Fibroblast of skin of scalp (primary cell): ENCODE measurements around the gene ZNF101.

ENCODE experiments used
- DNase-seq: peaks from one replicate; pipeline ENCODE4 v3.0.0-alpha.2; 2013

ZNF101 gene

GRCh38 chr19:19711934-19712828 is 43.5 kb downstream of the ZNF101 start:
- DNase-seq: no peak

DNA sequence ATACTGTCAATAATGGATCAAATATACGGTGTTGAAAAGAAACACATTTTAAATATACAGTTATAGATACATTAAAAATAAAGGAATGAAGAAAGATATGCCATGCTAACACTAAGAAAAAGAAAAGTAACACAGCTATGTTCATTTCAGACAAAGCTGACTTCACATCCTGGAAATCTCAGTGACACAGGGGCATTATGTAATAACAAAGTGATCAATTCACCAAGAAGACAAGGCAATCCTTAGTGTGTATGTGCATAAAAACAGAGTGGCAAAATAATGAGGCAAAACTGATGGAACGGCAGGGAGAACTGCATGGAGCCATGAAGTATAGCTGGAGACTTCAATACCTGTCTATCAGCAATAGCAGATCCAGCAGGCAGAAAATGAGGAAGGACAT is 51.2 kb downstream of the ZNF101 start:
- DNase-seq: no peak

- DNase-seq: no peak
Measured at GRCh38 chr19:19721896-19722295, 53.3 kb downstream of the ZNF101 start.

DNA sequence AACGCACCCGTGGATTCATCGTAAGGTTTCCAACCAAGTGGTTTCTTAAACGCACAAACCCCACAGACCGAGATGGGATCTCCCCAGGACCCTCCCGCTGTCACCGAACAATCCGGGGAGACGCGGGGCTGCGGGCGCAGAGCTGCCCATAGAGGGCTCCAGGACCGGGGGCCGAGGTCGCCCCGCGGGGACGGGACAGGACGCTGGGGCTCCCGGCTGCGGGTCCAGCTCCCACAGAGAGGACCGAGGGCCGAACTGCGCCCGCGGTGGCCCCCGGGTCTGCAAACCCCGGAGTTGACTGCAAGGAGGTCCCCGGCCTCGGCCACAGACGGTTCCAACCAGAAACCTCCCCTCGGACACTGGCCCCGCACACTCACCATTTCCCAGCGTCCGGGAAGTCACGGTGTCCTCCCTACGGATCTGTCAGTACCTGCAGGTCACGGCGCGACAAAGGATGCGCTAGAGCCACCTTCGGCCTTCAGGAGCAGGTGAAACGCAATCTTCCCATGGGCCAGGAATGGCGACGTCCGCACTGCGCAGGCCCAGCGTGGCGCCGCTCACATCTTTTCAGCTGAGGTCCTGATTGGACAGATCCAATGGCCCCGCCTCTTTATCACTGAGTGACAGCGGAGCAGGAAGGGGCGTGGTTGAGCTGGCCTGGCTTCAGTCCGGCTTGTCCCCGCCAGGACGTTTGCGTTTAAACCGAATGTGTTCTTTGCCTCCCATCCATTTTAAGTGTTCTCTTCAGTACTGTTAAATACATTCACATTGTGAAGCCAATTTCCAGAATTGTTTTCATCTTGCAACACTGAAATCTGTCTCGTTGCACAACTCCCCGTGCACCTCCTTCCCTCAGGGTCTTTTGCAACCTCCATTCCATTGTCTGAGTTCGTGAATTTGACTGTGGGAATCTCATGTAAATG is 64.2 kb downstream of the ZNF101 start, which contains the start of gene ZNF14:
Gene ZNF14, minus strand, starts transcription at position 534 of the 923 bp plus-strand sequence. Its CDS starts 154 bp downstream, at position 380.
- DNase-seq: peak; percentile 91
